NCI-H82 (cell line): ENCODE measurements around the gene FOSL1.

Experiments
- DNase-seq: peaks from one replicate; lab custom pipeline; 2025; lab: John Stamatoyannopoulos, UW

The FOSL1 gene

GRCh38 chr11:65882120-65883057 is 17.8 kb downstream of the FOSL1 start:
- DNase-seq, result no peak

GRCh38 chr11:65880844-65881421 is 19.3 kb downstream of the FOSL1 start:
- no peak for DNase-seq

GRCh38 chr11:65880027-65880426 is 20.2 kb downstream of the FOSL1 start:
- no peak for DNase-seq

- DNase-seq, result no peak
These were observed 20.6 kb downstream of the FOSL1 start, which contains the start of gene CTSW for GRCh38 chr11:65879617-65880016. Gene CTSW, plus strand, starts transcription at chr11:65879837. Its CDS starts 18 bp downstream, at chr11:65879855.

GRCh38 chr11:65873318-65874156 is 26.7 kb downstream of the FOSL1 start:
- peak; percentile 95 for DNase-seq

- no peak for DNase-seq
These were observed 27.4 kb downstream of the FOSL1 start, which contains the start of gene EFEMP2 for GRCh38 chr11:65872586-65873317. Gene EFEMP2, minus strand, starts transcription at chr11:65872800. Its CDS starts 446 bp downstream, at chr11:65872354.

GRCh38 chr11:65871811-65872548 is 28.2 kb downstream of the FOSL1 start:
- no peak for DNase-seq

GRCh38 chr11:65870706-65871681 is 29.2 kb downstream of the FOSL1 start:
- DNase-seq, result no peak

- DNase-seq, result no peak
These were observed 29.9 kb downstream of the FOSL1 start for GRCh38 chr11:65870307-65870658.

- DNase-seq, result no peak
These were observed 30.4 kb downstream of the FOSL1 start for GRCh38 chr11:65869643-65870306.

GRCh38 chr11:65868907-65869306 is 31.3 kb downstream of the FOSL1 start:
- DNase-seq, result no peak

GRCh38 chr11:65868076-65868667 is 32.0 kb downstream of the FOSL1 start:
- DNase-seq, result peak; percentile 51

- no peak for DNase-seq
These were observed 32.7 kb downstream of the FOSL1 start for GRCh38 chr11:65867284-65868071.

GRCh38 chr11:65866509-65867283 is 33.5 kb downstream of the FOSL1 start:
- no peak for DNase-seq

- no peak for DNase-seq
These were observed 34.5 kb downstream of the FOSL1 start for GRCh38 chr11:65865550-65866172.

GRCh38 chr11:65864706-65865471 is 35.3 kb downstream of the FOSL1 start:
- DNase-seq, result no peak
